Coronary artery (tissue), 2 donors: Measurements from ENCODE around the gene OSCP1.
"Not testable (repeated sequence)": the region's sequence is repeated elsewhere in the genome, so short reads cannot be mapped to it uniquely, and the experiment has no call there.

Source experiments
- DNase-seq: peaks from one replicate; pipeline ENCODE4 v3.0.0-alpha.2; 2017; ENCODE audit warnings: low spot score
- H3K27ac ChIP-seq, 2 donors: fragments of 200-600 bp; sonication (generic); one replicate each; pipeline ENCODE4 v1.5.1; 2016 to 2019
- H3K4me3 ChIP-seq: fragments of 200-600 bp; sonication (generic); 2 replicates; pipeline ENCODE4 v1.5.1; 2016; ENCODE audit warnings: mild to moderate bottlenecking, moderate library complexity
- TF ChIP-seq, protein P1 (sequence below): fragments of 200-600 bp; sonication (generic); IDR thresholded peaks from one replicate; pipeline ENCODE4 v1.5.1; 2019; ENCODE audit warnings: antibody characterized with exemption

OSCP1 gene, protein sequence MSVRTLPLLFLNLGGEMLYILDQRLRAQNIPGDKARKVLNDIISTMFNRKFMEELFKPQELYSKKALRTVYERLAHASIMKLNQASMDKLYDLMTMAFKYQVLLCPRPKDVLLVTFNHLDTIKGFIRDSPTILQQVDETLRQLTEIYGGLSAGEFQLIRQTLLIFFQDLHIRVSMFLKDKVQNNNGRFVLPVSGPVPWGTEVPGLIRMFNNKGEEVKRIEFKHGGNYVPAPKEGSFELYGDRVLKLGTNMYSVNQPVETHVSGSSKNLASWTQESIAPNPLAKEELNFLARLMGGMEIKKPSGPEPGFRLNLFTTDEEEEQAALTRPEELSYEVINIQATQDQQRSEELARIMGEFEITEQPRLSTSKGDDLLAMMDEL

DNA sequence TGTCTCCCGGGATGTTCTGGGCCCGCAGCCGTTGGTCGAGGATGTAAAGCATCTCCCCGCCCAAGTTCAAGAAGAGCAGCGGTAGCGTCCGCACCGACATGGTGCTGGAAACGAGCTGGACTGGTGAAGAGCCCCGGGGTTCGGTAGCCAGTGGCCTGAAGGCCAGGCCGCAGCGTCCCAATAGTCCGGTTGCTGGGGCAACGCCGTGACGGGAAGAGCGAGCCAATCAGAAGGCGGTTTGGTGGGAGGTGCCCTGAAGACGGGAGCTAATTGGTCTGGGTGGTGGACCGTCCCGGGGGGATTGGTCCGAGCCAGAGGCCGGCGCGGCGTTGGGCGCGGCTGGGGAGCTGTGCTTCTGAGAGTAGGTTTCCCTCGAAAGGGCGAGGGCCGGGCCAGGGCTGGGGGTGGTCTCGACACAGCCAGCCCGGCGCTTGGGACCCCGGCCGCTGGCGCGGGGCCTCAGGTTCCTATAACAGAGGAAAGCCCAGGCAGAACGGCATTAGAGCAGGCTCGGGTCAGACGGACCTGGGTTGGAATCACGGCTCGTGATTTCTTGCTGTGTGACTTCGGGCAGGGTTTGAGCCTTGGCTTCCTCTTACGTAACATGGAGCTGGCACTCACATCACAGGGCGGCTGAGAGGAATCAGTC lies at the start of gene OSCP1:
Gene OSCP1 (minus strand): TSS at position 182 of the 649 bp plus-strand sequence. CDS start 82 bp downstream, at position 100.
- H3K27ac ChIP-seq: peak within 1 kb of the TSS; percentile 97 to 98
- peak; percentile 97 for DNase-seq
- H3K4me3 ChIP-seq: peak within 1 kb of the TSS; percentile 87
- TF ChIP-seq, protein P1, sequence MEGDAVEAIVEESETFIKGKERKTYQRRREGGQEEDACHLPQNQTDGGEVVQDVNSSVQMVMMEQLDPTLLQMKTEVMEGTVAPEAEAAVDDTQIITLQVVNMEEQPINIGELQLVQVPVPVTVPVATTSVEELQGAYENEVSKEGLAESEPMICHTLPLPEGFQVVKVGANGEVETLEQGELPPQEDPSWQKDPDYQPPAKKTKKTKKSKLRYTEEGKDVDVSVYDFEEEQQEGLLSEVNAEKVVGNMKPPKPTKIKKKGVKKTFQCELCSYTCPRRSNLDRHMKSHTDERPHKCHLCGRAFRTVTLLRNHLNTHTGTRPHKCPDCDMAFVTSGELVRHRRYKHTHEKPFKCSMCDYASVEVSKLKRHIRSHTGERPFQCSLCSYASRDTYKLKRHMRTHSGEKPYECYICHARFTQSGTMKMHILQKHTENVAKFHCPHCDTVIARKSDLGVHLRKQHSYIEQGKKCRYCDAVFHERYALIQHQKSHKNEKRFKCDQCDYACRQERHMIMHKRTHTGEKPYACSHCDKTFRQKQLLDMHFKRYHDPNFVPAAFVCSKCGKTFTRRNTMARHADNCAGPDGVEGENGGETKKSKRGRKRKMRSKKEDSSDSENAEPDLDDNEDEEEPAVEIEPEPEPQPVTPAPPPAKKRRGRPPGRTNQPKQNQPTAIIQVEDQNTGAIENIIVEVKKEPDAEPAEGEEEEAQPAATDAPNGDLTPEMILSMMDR: no peak

DNA sequence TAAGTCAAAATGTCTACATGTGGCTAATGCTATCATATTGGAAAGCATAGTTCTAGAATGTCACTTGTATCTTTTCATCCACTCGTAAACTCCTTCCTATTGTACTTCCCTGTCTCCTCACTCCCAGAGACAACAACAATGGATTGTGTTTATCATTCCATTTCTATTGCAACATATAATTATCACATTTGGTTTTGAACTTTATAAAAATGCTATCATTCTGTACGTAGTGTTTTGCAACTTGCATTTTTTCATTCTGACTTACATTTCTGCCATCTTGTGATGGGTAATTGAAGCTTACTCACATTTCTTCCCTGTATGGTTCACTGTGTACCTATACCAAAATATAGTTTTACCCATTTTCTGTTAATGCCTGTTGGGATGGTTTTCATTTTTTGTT lies 47.0 kb upstream of the OSCP1 start:
- Histone ChIP-seq H3K4me3 (no peak overlapping the region), H3K27ac (no peak overlapping the region)
- no peak for DNase-seq
- TF ChIP-seq, protein P1: no peak

DNA sequence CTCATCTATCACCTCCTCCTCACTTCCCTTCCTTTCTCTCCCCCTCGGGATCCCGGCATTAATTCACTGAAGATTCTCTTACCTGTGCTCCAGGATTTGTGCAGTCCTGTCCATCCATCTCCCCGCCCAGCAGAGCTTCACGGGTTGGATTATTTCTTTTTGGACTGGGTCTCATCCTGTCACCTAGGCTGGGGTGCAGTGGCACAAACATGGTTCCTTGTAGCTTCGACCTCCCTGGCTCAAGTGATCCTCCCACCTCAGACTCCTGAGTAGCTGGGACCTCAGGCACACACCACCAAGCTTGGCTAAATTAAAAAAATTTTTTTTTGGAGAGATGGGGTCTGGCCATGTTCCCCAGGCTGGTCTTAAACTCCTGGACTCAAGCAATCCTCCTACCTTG lies 44.7 kb upstream of the OSCP1 start:
- peak; percentile 54 for DNase-seq
- no peak overlapping the region for H3K4me3 ChIP-seq

DNA sequence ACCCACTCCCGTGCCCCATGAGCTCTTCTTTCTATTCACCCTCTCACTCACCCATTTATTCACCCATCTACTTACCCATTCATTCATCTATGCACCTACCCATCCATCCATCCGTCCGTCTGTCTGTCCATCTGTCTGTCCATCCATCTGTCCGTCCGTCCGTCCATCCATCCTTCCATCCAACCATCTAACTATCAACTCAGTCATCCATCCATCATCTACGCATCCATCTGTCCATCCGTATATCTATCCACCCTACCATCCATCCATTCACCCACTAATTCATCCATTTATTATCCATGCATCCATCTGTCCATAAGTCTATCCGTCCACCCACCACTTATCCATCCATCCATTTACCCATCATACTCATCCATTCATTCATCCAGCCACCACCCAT lies 43.3 kb upstream of the OSCP1 start:
- Histone ChIP-seq H3K27ac (no peak overlapping the region), H3K4me3 (no peak overlapping the region)
- TF ChIP-seq, protein P1: no peak
- DNase-seq: peak; percentile 0

More for the DNA sequence above, 44.7 kb upstream of the OSCP1 start:
- H3K27ac ChIP-seq: no peak overlapping the region
- TF ChIP-seq, protein P1: no peak

DNA sequence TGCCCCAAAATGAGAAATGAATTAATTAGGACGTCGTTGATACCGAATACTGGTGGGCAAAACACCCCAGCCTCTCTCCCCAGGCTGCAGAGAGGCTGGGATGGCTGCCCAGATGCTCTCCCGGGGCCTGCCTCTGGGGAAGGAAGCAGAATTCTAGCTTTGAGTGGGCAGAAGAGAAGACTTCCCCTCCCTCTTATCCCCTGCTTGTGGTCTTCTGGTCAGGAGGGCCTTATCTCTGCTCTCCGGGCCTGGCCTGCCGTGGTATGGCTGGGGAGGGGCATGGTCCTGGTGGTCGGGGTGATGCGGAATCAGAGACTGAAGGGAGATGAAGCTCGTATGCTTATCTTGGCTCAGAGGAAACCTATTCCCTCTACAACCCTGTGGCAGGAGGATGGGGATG lies 42.2 kb upstream of the OSCP1 start:
- TF ChIP-seq, protein P1: no peak
- no peak for DNase-seq
- Histone ChIP-seq H3K4me3 (no peak overlapping the region), H3K27ac (no peak overlapping the region)

DNA sequence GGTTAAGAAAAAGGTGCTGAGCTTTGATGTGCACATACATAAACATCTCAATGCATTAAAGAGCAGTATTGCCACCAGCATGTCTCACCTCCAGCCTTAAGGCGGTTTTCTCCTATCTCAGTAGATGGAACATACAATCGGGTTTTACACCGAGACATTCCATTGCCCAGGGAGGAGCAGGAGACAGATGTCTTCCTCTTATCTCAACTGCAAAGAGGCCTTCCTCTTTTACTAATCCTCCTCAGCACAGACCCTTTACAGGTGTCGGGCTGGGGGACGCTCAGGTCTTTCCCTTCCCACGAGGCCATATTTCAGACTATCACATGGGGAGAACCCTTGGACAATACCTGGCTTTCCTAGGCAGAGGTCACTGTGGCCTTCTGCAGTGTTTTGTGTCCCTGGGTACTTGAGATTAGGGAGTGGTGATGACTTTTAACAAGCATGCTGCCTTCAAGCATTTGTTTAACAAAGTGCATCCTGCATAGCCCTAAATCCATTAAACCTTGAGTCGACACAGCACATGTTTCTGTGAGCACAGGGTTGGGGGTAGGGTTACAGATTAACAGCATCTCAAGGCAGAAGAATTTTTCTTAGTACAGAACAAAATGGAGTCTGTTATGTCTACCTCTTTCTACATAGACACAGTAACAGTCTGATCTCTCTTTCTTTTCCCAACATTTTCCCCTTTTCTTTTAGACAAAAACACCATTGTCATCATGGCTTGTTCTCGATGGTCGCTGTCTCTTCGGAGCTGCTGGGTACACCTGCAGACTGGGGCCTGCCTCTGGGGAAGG lies 39.2 kb upstream of the OSCP1 start:
- H3K4me3 ChIP-seq, DNase-seq, H3K27ac ChIP-seq: not testable (repeated sequence)

DNA sequence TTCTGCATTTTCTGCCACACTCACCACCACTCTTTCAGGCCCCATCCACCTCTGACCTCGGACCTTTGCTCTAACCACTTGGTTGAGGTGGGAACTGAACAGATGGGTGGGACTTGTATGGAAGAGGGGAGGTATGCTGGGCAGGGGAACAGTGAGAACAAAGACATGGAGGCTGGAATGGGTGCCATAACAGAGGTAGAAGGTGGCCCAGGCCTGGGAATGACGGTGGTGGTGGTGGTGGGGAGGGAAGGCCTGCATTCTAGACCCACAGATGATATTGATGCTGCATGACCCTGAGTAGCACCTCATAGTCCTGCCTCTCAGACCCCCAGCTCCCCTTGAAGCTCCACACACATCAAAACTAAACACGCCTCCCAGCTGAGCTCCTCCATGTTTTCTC lies 37.7 kb upstream of the OSCP1 start:
- Histone ChIP-seq H3K27ac (no peak overlapping the region), H3K4me3 (no peak overlapping the region)
- no peak for DNase-seq
- TF ChIP-seq, protein P1: no peak

DNA sequence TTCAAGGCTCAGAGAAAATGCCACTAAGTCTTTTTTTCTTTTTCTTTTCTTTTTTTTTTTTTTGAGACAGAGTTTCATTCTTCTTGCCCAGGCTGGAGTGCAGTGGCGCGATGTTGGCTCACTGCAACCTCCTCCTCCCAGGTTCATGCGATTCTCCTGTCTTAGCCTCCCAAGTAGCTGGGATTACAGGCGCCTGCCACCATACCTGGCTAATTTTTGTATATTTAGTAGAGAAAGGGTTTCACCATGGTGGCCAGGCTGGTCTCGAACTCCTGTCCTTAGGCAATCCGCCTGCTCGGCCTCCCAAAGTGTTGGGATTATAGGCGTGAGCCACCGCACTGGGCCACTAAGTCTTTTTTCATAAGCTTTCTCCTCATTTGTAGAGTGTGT lies 37.1 kb upstream of the OSCP1 start:
- not testable (repeated sequence) for DNase-seq, H3K4me3 ChIP-seq, H3K27ac ChIP-seq
